Measurements from ENCODE around the gene TNFRSF6B.
A peak's percentile ranks its signal among the peaks of the same experiment; 100 is the strongest.

Gene TNFRSF6B

GRCh38 chr20:63652192-63652980 lies 44.1 kb upstream of the TNFRSF6B start:
- Histone ChIP-seq H3K9me3 (ENCODE audit: severe bottlenecking) (no peaks in the 10 kb centered on the region), H3K4me3 (ENCODE audit: severe bottlenecking) (peak overlapping the region; percentile 39), H3K27me3 (ENCODE audit: insufficient read depth, poor library complexity, severe bottlenecking) (peaks cover 22% of the 10 kb centered on the region), H3K4me1 (ENCODE audit: insufficient read depth, poor library complexity, severe bottlenecking) (no peaks in the 10 kb centered on the region), H3K27ac (ENCODE audit: poor library complexity, severe bottlenecking) (no peak overlapping the region), H3K36me3 (ENCODE audit: low read depth) (no peaks in the 10 kb centered on the region)
- ATAC-seq (ENCODE audit: low read depth) = peak; percentile 2; the same call in 1 of the 3 replicates
- peak; percentile 9 for TF ChIP-seq CTCF (IDR thresholded peaks at IDR 0.05; ENCODE audit: poor library complexity, severe bottlenecking)
- DNase-seq (ENCODE audit: low spot score) = no peak

- peaks cover 22% of the 10 kb centered on the region for H3K27me3 ChIP-seq (ENCODE audit: insufficient read depth, poor library complexity, severe bottlenecking)
- no peaks in the 10 kb centered on the region for H3K9me3 ChIP-seq (ENCODE audit: severe bottlenecking)
- H3K4me1 ChIP-seq (ENCODE audit: insufficient read depth, poor library complexity, severe bottlenecking) = no peaks in the 10 kb centered on the region
- DNase-seq (ENCODE audit: low spot score) (peak; percentile 97), ATAC-seq (ENCODE audit: low read depth) (peak; percentile 63)
- TF ChIP-seq CTCF (IDR thresholded peaks at IDR 0.05; ENCODE audit: poor library complexity, severe bottlenecking) = peak; percentile 3
- no peak within 1 kb of the TSS for H3K27ac ChIP-seq (ENCODE audit: poor library complexity, severe bottlenecking)
- H3K36me3 ChIP-seq (ENCODE audit: low read depth) = no peaks in the 10 kb centered on the region
- H3K4me3 ChIP-seq (ENCODE audit: severe bottlenecking) = peak within 1 kb of the TSS; percentile 39
These were observed 43.1 kb upstream of the TNFRSF6B start, which contains the start of gene STMN3 for GRCh38 chr20:63653041-63653973. STMN3 (minus strand) TSS chr20:63653424; CDS start chr20:63653345, 79 bp downstream.

GRCh38 chr20:63653974-63654668 lies 42.3 kb upstream of the TNFRSF6B start:
- no peak overlapping the region for H3K4me3 ChIP-seq (ENCODE audit: severe bottlenecking)
- no peaks in the 10 kb centered on the region for H3K36me3 ChIP-seq (ENCODE audit: low read depth)
- H3K27ac ChIP-seq (ENCODE audit: poor library complexity, severe bottlenecking) = no peak overlapping the region
- no peak for DNase-seq (ENCODE audit: low spot score)
- H3K9me3 ChIP-seq (ENCODE audit: severe bottlenecking) = no peaks in the 10 kb centered on the region
- H3K27me3 ChIP-seq (ENCODE audit: insufficient read depth, poor library complexity, severe bottlenecking) = peaks cover 22% of the 10 kb centered on the region
- TF ChIP-seq CTCF (IDR thresholded peaks at IDR 0.05; ENCODE audit: poor library complexity, severe bottlenecking) = no peak
- no peaks in the 10 kb centered on the region for H3K4me1 ChIP-seq (ENCODE audit: insufficient read depth, poor library complexity, severe bottlenecking)
- ATAC-seq (ENCODE audit: low read depth) = no peak

- ATAC-seq (ENCODE audit: low read depth) (no peak), DNase-seq (ENCODE audit: low spot score) (no peak)
- no peak for TF ChIP-seq CTCF (IDR thresholded peaks at IDR 0.05; ENCODE audit: poor library complexity, severe bottlenecking)
- Histone ChIP-seq H3K27me3 (ENCODE audit: insufficient read depth, poor library complexity, severe bottlenecking) (peaks cover 22% of the 10 kb centered on the region), H3K27ac (ENCODE audit: poor library complexity, severe bottlenecking) (no peak overlapping the region), H3K36me3 (ENCODE audit: low read depth) (peaks cover 5% of the 10 kb centered on the region), H3K4me3 (ENCODE audit: severe bottlenecking) (no peak overlapping the region), H3K9me3 (ENCODE audit: severe bottlenecking) (no peaks in the 10 kb centered on the region), H3K4me1 (ENCODE audit: insufficient read depth, poor library complexity, severe bottlenecking) (no peaks in the 10 kb centered on the region)
These were observed 41.2 kb upstream of the TNFRSF6B start for GRCh38 chr20:63655249-63655648.
